ENCODE data around the gene ITPKC.
A peak's percentile ranks its signal among the peaks of the same experiment; 100 is the strongest.
"Not testable (repeated sequence)": the region's sequence is repeated elsewhere in the genome, so short reads cannot be mapped to it uniquely, and the experiment has no call there.

Gene ITPKC

GRCh38 chr19:40774916-40775631 lies 58.2 kb downstream of the ITPKC start, which contains the start of gene MIA:
MIA (plus strand) TSS chr19:40775521; CDS start chr19:40775543, 22 bp downstream.
- DNase-seq: no peak

- no peak for DNase-seq
Measured at GRCh38 chr19:40775632-40776022, 58.7 kb downstream of the ITPKC start.

DNA sequence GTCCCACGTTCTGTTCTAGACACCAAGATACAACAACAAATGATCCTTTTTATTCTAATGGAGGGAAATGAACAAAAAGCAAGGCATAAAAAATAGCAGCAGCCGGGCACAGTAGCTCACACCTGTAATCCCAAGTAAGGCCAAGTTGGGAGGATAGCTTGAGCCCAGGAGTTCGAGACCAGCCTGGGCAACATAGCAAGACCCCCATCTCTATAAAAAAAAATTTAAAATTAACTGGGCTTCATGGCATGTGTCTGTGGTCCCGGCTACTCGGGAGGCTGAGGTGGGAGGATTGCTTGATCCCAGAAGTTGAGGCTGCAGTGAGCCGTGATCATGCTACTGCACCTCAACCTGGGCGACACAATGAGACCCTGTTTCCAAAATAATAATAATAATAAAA lies 59.5 kb downstream of the ITPKC start:
- DNase-seq: no peak

- DNase-seq: peak; percentile 80
Measured at GRCh38 chr19:40776932-40777644, 60.2 kb downstream of the ITPKC start.

GRCh38 chr19:40777645-40777936 lies 60.7 kb downstream of the ITPKC start:
- no peak for DNase-seq

- DNase-seq: peak; percentile 100
Measured at GRCh38 chr19:40777937-40778705, 61.2 kb downstream of the ITPKC start, which contains the start of gene RAB4B. RAB4B (plus strand) TSS chr19:40778247; CDS start chr19:40778376, 129 bp downstream.

DNA sequence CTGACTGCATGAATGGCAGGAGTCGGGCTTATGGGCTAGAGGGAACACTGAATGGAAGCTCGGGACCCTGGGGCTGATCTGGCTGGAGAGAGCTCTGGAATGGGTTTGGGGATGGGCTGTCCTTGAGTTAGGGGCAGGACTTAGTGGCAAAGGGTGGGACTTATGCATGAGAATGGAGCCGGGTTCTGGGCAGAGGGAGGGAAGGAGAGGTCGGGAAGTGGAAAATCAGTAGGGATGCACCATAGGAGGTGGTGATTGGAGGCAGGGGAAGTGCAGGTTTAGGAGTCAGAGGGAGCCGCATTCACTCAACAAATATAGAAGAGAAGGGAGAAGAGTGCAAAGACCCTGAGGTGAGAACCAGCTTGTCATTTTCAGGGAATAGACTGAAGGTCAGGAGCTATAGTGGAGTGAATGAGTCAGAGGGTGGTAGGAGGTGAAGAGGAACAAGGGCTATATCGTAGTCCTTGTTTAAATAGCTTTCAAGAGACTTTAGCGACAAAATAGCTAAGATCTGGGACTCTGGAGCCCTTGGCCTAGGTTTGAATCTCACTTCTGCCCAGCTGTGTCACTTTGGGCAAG lies 61.9 kb downstream of the ITPKC start:
- no peak for DNase-seq

DNA sequence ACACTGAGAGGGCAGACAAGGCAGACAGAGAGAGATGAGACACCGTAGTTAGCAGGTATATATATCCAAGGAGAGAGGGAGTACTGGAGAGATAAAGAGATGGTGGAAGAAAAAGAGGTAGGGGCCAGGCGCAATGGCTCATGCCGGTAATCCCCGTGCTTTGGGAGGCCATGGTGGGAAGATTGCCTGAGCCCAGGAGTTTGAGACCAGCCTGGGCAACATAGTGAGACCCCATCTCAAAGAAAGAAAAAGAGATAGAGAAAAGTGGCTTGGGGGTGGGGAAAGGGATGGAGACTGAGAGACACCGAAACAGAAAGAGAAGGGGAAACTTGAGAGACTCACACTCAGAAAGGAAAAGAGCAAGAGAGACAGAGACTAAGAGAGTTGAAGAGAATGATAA lies 63.7 kb downstream of the ITPKC start:
- DNase-seq: no peak

DNA sequence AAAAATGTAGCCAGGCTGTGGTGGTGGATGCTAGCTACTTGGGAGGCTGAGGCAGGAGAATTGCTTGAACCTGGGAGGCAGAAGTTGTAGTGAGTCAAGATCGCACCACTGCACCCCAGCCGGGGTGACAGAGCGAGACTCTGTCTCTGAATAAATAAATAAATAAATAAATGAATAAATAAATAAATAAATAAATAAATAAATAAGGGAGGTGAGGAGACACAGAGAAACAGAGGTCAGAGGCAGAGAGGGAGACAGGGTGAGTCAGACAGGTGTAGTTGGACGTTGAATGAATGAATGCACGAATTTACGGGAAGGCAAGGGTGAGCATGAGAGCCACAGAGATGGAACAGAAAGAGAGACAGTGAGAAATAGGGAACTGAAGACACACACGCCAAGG lies 64.2 kb downstream of the ITPKC start:
- DNase-seq: no peak

DNA sequence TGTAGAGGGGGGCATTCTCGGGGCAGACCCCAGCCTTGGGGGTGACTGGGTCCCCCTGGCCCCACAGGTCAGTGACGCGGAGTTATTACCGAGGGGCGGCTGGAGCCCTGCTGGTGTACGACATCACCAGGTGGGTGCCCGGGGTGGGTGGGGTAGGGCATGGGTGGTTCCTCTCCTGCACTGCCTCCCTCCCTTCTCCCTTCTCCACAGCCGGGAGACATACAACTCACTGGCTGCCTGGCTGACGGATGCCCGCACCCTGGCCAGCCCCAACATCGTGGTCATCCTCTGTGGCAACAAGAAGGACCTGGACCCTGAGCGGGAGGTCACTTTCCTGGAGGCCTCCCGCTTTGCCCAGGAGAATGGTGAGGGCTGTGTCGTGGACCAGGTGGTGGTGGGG lies 66.8 kb downstream of the ITPKC start:
- no peak for DNase-seq

- DNase-seq: not testable (repeated sequence)
Measured at GRCh38 chr19:40784146-40784545, 67.2 kb downstream of the ITPKC start.

- no peak for DNase-seq
Measured at GRCh38 chr19:40785526-40785925, 68.6 kb downstream of the ITPKC start.

DNA sequence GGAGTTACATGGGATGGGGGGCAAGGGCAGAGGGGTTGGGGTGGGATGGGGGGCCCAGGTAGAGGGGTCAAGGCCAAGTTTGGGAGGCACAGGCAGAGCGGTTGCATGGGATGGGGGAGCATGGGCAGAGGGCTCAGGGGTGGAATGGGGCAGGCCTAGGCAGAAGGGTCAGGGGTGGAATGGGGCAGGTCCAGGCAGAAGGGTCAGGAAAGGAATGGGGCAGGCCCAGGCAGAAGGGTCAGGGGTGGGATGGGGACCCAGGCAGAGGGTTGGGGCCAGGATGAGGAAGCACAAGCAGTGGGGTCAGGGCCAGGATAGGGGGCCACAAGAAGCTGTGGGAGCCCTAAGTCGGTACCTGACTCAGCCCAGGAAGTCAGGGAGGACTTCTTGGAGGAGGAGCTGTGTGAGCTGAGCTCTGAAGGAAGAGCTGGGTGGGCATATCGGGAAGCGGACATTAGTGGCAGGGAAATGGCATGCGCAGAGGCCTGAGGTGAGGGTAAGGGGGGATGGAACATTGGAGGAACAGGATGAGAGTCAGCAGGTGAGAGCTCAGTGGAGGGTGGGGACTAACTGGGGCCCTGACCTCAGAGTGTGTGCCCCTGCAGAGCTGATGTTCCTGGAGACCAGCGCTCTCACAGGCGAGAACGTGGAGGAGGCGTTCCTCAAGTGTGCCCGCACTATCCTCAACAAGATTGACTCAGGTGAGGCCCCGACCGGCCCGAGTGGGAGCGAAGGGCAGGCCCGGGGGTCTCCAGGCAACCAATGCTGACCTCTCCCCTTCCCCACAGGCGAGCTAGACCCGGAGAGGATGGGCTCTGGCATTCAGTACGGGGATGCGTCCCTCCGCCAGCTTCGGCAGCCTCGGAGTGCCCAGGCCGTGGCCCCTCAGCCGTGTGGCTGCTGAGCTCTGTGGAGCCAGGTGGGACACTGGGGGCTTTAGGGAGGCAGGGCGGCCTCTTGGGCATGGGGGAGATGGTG lies 69.4 kb downstream of the ITPKC start:
- no peak for DNase-seq

Data from activated CD4-positive, CD25-positive, alpha-beta regulatory T cell treated with anti-CD3 and anti-CD28 coated beads, Interleukin-2, amount 50 U/mL, for 72 hours (primary cell).